D721Med (cell line): ENCODE results near the gene LRRC8C.
"Not testable (repeated sequence)": the region's sequence is repeated elsewhere in the genome, so short reads cannot be mapped to it uniquely, and the experiment has no call there.

Source experiments
- DNase-seq: peaks from one replicate; pipeline ENCODE4 v3.0.0; 2011; ENCODE audit warnings: low spot score; ENCODE audit not compliant: insufficient read length
- FAIRE-seq: peaks from 2 replicates; lab custom pipeline; 2011; peaks lifted over from hg19 to GRCh38; lab: Jason Lieb, UNC
- CTCF ChIP-seq: IDR thresholded peaks from 2 replicates; pipeline ENCODE4 v1.5.1; 2012; ENCODE audit warnings: mild to moderate bottlenecking, control low read depth; ENCODE audit not compliant: insufficient read depth; ENCODE audit errors: missing control alignments

The LRRC8C gene

GRCh38 chr1:89590341-89591080 lies 42.4 kb upstream of the LRRC8C start:
- DNase-seq, result no peak
- no peak for TF ChIP-seq CTCF
- FAIRE-seq, result no peak

DNA sequence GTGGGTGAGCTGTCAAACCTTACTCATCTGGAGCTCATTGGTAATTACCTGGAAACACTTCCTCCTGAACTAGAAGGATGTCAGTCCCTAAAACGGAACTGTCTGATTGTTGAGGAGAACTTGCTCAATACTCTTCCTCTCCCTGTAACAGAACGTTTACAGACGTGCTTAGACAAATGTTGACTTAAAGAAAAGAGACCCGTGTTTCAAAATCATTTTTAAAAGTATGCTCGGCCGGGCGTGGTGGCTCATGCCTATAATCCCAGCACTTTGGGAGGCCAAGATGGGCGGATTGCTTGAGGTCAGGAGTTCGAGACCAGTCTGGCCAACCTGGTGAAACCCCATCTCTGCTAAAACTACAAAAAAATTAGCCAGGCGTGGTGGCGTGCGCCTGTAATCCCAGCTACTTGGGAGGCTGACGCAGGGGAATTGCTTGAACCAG lies 40.0 kb upstream of the LRRC8C start:
- not testable (repeated sequence) for DNase-seq, FAIRE-seq

DNA sequence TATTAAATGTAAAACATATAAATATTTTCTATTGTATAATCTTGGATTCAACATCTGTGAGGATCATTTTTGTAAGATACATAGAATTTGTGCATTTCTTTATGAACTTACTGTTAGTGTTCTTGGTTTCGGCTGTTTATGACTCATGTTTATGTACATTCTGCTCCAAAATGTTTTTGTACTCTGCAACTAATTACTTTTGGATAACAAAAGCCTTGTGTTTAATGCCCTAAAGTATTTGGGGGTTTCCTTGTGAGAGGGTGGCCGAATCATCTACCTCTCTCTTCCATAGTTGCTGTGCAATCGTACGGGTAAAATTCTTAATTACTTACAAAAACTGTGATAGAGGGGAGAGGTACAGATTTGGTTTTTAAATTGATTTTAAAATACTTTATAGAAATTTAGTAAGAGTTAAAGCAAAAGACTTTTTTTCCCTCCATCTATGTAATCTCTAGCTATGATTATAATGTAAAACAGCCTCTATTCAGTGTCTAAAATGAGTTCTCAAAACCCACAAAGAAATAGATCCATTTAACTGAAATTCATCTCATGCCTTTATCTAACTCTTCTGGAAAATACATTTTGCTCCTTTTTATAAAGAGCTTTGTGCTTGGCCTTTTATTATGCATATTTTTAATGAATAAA lies 38.7 kb upstream of the LRRC8C start:
- no peak for TF ChIP-seq CTCF
- DNase-seq (no peak), FAIRE-seq (no peak)

DNA sequence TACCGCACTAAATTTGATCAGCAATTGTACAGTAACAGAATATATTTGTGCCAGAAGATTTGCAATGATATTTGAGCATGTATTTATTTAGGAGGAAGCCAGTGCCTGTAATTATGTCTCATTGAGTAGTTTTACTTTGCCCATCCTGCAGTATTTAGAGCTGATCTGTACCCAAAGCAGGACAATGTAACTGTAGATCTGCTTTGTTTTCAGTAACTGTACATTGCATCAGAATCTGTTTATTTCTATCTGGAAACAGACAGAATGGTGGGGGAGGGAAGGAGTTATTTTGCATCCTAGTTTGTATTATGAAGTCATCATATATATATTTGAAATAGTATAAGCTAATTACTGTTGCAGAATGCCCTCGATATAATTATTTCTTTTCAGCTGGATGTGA lies 36.2 kb upstream of the LRRC8C start:
- FAIRE-seq, result no peak
- DNase-seq, result no peak
- no peak for TF ChIP-seq CTCF

DNA sequence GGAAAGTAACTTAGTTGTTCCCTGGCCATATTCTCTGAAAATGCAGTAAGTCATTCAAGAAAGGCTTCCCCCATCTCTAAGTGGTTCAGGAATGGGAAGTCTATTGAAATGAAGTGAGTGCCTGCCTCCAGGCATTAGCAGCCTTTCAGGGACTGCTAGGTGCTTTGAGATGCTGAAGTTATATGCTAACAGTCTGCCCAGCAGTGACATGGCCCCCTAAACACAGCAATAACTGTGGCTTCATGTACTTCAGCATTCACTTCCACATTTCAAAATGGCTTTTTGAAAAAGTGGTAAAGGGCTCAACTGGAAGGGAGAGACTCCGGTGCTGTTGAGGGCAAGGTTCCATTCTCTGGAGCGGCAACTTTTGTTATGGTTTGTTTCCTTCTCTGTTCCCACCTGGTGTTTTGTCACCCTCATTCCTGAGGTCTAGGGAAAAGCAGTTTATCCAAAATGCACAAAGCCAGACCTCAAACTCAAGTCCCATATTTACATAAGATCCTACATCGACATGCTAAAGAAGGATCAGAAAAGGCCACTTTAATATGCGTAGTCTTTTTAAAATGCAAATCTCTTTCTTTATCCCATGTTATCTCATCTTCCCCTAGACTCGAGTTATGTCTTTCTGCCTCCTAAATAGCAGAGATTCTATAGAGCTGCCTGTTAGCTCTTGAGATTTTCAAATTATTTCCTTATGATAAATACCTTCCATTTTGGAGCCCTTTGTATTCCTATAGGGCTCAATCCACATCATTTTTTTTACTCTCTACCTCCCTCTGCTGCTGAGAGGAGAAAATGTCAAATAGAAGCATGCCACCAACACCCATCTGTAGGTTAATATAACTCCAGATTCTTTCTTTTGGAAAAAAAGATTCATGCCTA lies 34.2 kb upstream of the LRRC8C start:
- DNase-seq, result peak; percentile 22
- no peak for FAIRE-seq

DNA sequence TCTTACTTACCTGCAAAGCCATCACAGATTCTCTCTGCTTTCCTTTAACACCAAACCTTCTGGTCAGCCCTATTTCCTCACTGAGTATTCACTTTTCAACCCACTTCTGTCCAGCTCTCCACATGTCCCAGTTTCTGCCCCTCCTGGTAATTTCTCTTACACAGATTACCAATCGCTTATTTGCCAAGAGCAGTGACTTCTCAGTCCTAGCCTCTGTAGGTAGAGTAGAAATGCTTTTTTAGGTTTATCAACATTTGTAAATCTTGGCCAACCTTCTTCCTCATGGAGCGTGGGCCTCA lies 33.6 kb upstream of the LRRC8C start:
- FAIRE-seq (no peak), DNase-seq (no peak)
- no peak for TF ChIP-seq CTCF

More for the DNA sequence above, 34.2 kb upstream of the LRRC8C start:
- peak; percentile 82 for TF ChIP-seq CTCF

- FAIRE-seq, result no peak
- TF ChIP-seq CTCF, result no peak
Observed at GRCh38 chr1:89600451-89601224, 32.3 kb upstream of the LRRC8C start.

More at GRCh38 chr1:89600451-89601224, 32.3 kb upstream of the LRRC8C start:
- DNase-seq, result no peak
